H1 (cell line): ENCODE data around the gene SEMA3D. TPM values are rescaled to one million over a fixed set of nuclear protein-coding genes. Genes with fewer than 3 reads are reported as not detected.

Experiments used
- ATF2 ChIP-seq: IDR thresholded peaks from 2 replicates; pipeline ENCODE4 v1.6.1; 2012; ENCODE audit warnings: low read length, inconsistent platforms
- CBX5 ChIP-seq: fragments of 300-800, 300-1000 bp; sonication (generic); IDR thresholded peaks from 2 replicates; pipeline ENCODE4 v1.7.1; 2016; ENCODE audit warnings: antibody characterized with exemption, low read length, low read depth
- EP300 ChIP-seq, 2 experiments: IDR thresholded peaks; 1 replicate in 1 of 2; 2 replicates in 1 of 2; pipeline ENCODE4 v1.6.1; 2011 to 2012; ENCODE audit warnings: low read depth in 2 of 2, low read length in 2 of 2, mild to moderate bottlenecking in 2 of 2, borderline replicate concordance in 1 of 2, inconsistent platforms in 1 of 2, moderate library complexity in 1 of 2
- KDM1A ChIP-seq: fragments of 200-600, 300-600 bp; sonication (generic); IDR thresholded peaks from 2 replicates; pipeline ENCODE4 v1.7.1; 2016; ENCODE audit warnings: mild to moderate bottlenecking, low read length, borderline replicate concordance
- RNF2 ChIP-seq: fragments of 200-900, 300-1000 bp; sonication (generic); IDR thresholded peaks from 2 replicates; pipeline ENCODE4 v1.7.1; 2016; ENCODE audit warnings: borderline replicate concordance, low read depth, mild to moderate bottlenecking, antibody characterized with exemption, low read length; ENCODE audit not compliant: poor library complexity, severe bottlenecking; ENCODE audit errors: missing control alignments
- RXRA ChIP-seq: IDR thresholded peaks from 2 replicates; pipeline ENCODE4 v1.6.1; 2011; ENCODE audit warnings: low read depth, mild to moderate bottlenecking, low read length, moderate library complexity; ENCODE audit not compliant: insufficient read depth
- TBP ChIP-seq: IDR thresholded peaks from 2 replicates; pipeline ENCODE4 v1.6.1; 2011; ENCODE audit warnings: low read depth, low read length, improper control_type of control experiment
- polyA plus RNA-seq, 7 experiments: library from polyadenylated mRNA; depleted of rRNA in 3 of 7; stranded (reverse) in 5 of 7; unstranded in 2 of 7; fragments of >200 nt in 5 of 7; fragments of 200-250 nt in 2 of 7; gene quantifications; 1 replicate in 5 of 7; 2 replicates in 1 of 7; 4 replicates in 1 of 7; pipeline versions ENCODE4 v1.2.1 to v1.2.3, GENCODE V29; 2011 to 2013; ENCODE audit warnings: missing spikeins in 2 of 7, mixed read lengths in 2 of 7
- total RNA-seq: library from RNA; stranded (reverse); fragmentation: NEBNext Ultra II Directional; extraction: Animal tissue kit (Norgen Biotek cat#: 25700); gene quantifications from 2 replicates; pipeline ENCODE4 v1.2.1, GENCODE V29; 2021

Gene SEMA3D
- total and polyA plus RNA-seq, 2 of the 8 experiments (the other 6 are each of a cell fraction or from before 2014, with no cell fraction given), result 1.6 to 3.5 TPM

GRCh38 chr7:85106719-85107118, 80.1 kb downstream of the SEMA3D start (continued):
- TF ChIP-seq RXRA (no peak), EP300 (IDR thresholded peaks at IDR 0.05; ENCODE audit: borderline replicate concordance in 1 of 2, low read depth in 2 of 2, low read length in 2 of 2) (no peak), CBX5 (no peak), TBP (no peak), RNF2 (no peak), KDM1A (no peak), ATF2 (no peak)
